Hematopoietic multipotent progenitor cell treated with erythropoietin and hydrocortisone succinate and interleukin-3 and kit ligand, for 8 days (in vitro differentiated cells): ENCODE results near the gene FMN2.
"Not testable (repeated sequence)": the region's sequence is repeated elsewhere in the genome, so short reads cannot be mapped to it uniquely, and the experiment has no call there.

Experiments
- DNase-seq: peaks from one replicate; pipeline ENCODE4 v3.0.0-alpha.2; 2015

The FMN2 gene

GRCh38 chr1:240148333-240148732 lies 56.6 kb downstream of the FMN2 start:
- no peak for DNase-seq

GRCh38 chr1:240149484-240150094 lies 57.9 kb downstream of the FMN2 start:
- DNase-seq, result peak; percentile 41

- no peak for DNase-seq
Observed at GRCh38 chr1:240151136-240151735, 59.6 kb downstream of the FMN2 start.

GRCh38 chr1:240152611-240153297 lies 61.1 kb downstream of the FMN2 start:
- no peak for DNase-seq

GRCh38 chr1:240155605-240156004 lies 63.9 kb downstream of the FMN2 start:
- no peak for DNase-seq

GRCh38 chr1:240164742-240165141 lies 73.1 kb downstream of the FMN2 start:
- DNase-seq, result no peak

GRCh38 chr1:240169188-240169587 lies 77.5 kb downstream of the FMN2 start:
- no peak for DNase-seq

GRCh38 chr1:240170266-240170665 lies 78.6 kb downstream of the FMN2 start:
- DNase-seq, result no peak

GRCh38 chr1:240170806-240171205 lies 79.1 kb downstream of the FMN2 start:
- DNase-seq, result no peak

- no peak for DNase-seq
Observed at GRCh38 chr1:240171907-240172306, 80.2 kb downstream of the FMN2 start.

- no peak for DNase-seq
Observed at GRCh38 chr1:240173836-240174235, 82.2 kb downstream of the FMN2 start.

- DNase-seq, result no peak
Observed at GRCh38 chr1:240174734-240175133, 83.1 kb downstream of the FMN2 start.

- no peak for DNase-seq
Observed at GRCh38 chr1:240178366-240178765, 86.7 kb downstream of the FMN2 start.

GRCh38 chr1:240184682-240185081 lies 93.0 kb downstream of the FMN2 start:
- DNase-seq, result not testable (repeated sequence)

GRCh38 chr1:240188139-240188538 lies 96.5 kb downstream of the FMN2 start:
- no peak for DNase-seq

GRCh38 chr1:240189386-240189989 lies 97.8 kb downstream of the FMN2 start:
- DNase-seq, result peak; percentile 44

GRCh38 chr1:240190881-240191401 lies 99.3 kb downstream of the FMN2 start:
- no peak for DNase-seq

GRCh38 chr1:240192851-240193250 lies 101.2 kb downstream of the FMN2 start:
- DNase-seq, result no peak

- no peak for DNase-seq
Observed at GRCh38 chr1:240193679-240194078, 102.0 kb downstream of the FMN2 start.

- DNase-seq, result no peak
Observed at GRCh38 chr1:240194120-240194519, 102.4 kb downstream of the FMN2 start.

- no peak for DNase-seq
Observed at GRCh38 chr1:240198376-240198775, 106.7 kb downstream of the FMN2 start.

- DNase-seq, result no peak
Observed at GRCh38 chr1:240199758-240200645, 108.3 kb downstream of the FMN2 start.

- no peak for DNase-seq
Observed at GRCh38 chr1:240201931-240202330, 110.2 kb downstream of the FMN2 start.
